ENCODE measurements around the gene ASCL4.

GRCh38 chr12:107780298-107780697 lies 5.8 kb downstream of the ASCL4 start:
- TF ChIP-seq, protein P1, sequence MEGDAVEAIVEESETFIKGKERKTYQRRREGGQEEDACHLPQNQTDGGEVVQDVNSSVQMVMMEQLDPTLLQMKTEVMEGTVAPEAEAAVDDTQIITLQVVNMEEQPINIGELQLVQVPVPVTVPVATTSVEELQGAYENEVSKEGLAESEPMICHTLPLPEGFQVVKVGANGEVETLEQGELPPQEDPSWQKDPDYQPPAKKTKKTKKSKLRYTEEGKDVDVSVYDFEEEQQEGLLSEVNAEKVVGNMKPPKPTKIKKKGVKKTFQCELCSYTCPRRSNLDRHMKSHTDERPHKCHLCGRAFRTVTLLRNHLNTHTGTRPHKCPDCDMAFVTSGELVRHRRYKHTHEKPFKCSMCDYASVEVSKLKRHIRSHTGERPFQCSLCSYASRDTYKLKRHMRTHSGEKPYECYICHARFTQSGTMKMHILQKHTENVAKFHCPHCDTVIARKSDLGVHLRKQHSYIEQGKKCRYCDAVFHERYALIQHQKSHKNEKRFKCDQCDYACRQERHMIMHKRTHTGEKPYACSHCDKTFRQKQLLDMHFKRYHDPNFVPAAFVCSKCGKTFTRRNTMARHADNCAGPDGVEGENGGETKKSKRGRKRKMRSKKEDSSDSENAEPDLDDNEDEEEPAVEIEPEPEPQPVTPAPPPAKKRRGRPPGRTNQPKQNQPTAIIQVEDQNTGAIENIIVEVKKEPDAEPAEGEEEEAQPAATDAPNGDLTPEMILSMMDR (IDR thresholded peaks at IDR 0.05): no peak
- no peak for TF ChIP-seq EZH2 (IDR thresholded peaks at IDR 0.05; ENCODE audit: borderline replicate concordance, insufficient read depth, low read depth, low read length, poor library complexity, severe bottlenecking)

Data from B cell (primary cell).